B cell (primary cell): ENCODE measurements around the gene DHX9. TPM values are rescaled to one million over a fixed set of nuclear protein-coding genes. Genes with fewer than 3 reads are reported as not detected.

Experiments
- ATAC-seq: fragments of 200-7000 bp; cut with Tn5 transposase; one replicate; pipeline ENCODE4 v1.10.0; 2021; ENCODE audit warnings: low read depth, mild to moderate bottlenecking, moderate number of reproducible peaks, moderate library complexity
- CTCF ChIA-PET: fragments of 350-600 bp; sonication (Branson Sonifier 250); formaldehyde crosslinking; loops from one replicate; lab custom pipeline; 2021; ENCODE audit warnings: antibody characterized with exemption, inconsistent platforms; lab: Charles Lee
- POLR2A ChIA-PET: fragments of 350-600 bp; sonication (Branson Sonifier 250); formaldehyde crosslinking; loops from one replicate; lab custom pipeline; 2021; ENCODE audit warnings: antibody characterized with exemption; lab: Charles Lee
- DNase-seq: peaks from one replicate; pipeline ENCODE4 v3.0.0; 2013
- H2AFZ ChIP-seq: 2 replicates; pipeline ENCODE4 v1.6.1; 2012; ENCODE audit warnings: mild to moderate bottlenecking, low read depth, low read length; ENCODE audit not compliant: insufficient read depth, poor library complexity, severe bottlenecking
- H3K27ac ChIP-seq, 2 donors: 1 replicate in 1 of 2; 2 replicates in 1 of 2; pipeline ENCODE4 v1.5.1; 2012 to 2013; ENCODE audit warnings: low read length in 2 of 2, mild to moderate bottlenecking in 2 of 2, moderate library complexity in 1 of 2
- H3K27me3 ChIP-seq, 4 experiments: fragments of 200-600 bp in 1 of 4; sonication (generic) in 1 of 4; replicated peaks in 1 of 4; 1 replicate in 2 of 4; 2 replicates in 2 of 4; pipeline versions ENCODE4 v1.6.1 to v1.7.0; 2013 to 2016; ENCODE audit warnings: low read length in 3 of 4, mild to moderate bottlenecking in 2 of 4, mixed read lengths in 1 of 4, moderate library complexity in 1 of 4; ENCODE audit not compliant: insufficient read depth in 4 of 4, control insufficient read depth in 3 of 4; ENCODE audit errors: control extremely low read depth in 1 of 4
- H3K36me3 ChIP-seq, 2 experiments: replicated peaks in 1 of 2; 1 replicate in 1 of 2; 2 replicates in 1 of 2; pipeline versions ENCODE4 v1.6.1 to v1.7.1; 2013; ENCODE audit warnings: low read length in 1 of 2; ENCODE audit not compliant: insufficient read depth in 2 of 2, control insufficient read depth in 1 of 2; ENCODE audit errors: control extremely low read depth in 1 of 2, extremely low read depth in 1 of 2
- H3K4me1 ChIP-seq, 2 donors: fragments of 200-600 bp in 1 of 2; sonication (generic) in 1 of 2; 1 replicate in 1 of 2; 2 replicates in 1 of 2; pipeline versions ENCODE4 v1.5.1 to v1.6.1; 2013 to 2017; ENCODE audit warnings: low read length in 2 of 2; ENCODE audit not compliant: control insufficient read depth in 2 of 2, insufficient read depth in 2 of 2
- H3K4me2 ChIP-seq: replicated peaks from 2 replicates; pipeline ENCODE3; 2012; ENCODE audit warnings: mild to moderate bottlenecking, low read depth, low read length; ENCODE audit not compliant: poor library complexity, severe bottlenecking
- H3K4me3 ChIP-seq, 5 experiments: fragments of 200-600 bp in 1 of 5; sonication (generic) in 1 of 5; 1 replicate in 3 of 5; 2 replicates in 2 of 5; pipeline versions ENCODE4 v1.5.1 to v1.7.0; 2011 to 2016; ENCODE audit warnings: low read length in 4 of 5, mild to moderate bottlenecking in 4 of 5, low read depth in 2 of 5, control low read depth in 1 of 5, moderate library complexity in 1 of 5; ENCODE audit not compliant: insufficient read depth in 1 of 5; ENCODE audit errors: control extremely low read depth in 1 of 5, extremely low read depth in 1 of 5
- H3K79me2 ChIP-seq: fragments of 200-600 bp; sonication (generic); one replicate; pipeline ENCODE4 v1.6.0; 2016; ENCODE audit warnings: low read length; ENCODE audit not compliant: control insufficient read depth, insufficient read depth
- H3K9ac ChIP-seq: fragments of 200-600 bp; sonication (generic); 2 replicates; pipeline ENCODE4 v1.6.1; 2017; ENCODE audit warnings: mild to moderate bottlenecking, low read length, moderate library complexity
- H3K9me3 ChIP-seq, 3 donors: one replicate each; pipeline versions ENCODE4 v1.6.1 to v1.7.1; 2013; ENCODE audit warnings: low read length in 2 of 3; ENCODE audit not compliant: control insufficient read depth in 2 of 3, insufficient read depth in 1 of 3; ENCODE audit errors: control extremely low read depth in 1 of 3
- H4K20me1 ChIP-seq: 2 replicates; pipeline ENCODE4 v1.6.0; 2012; ENCODE audit warnings: mild to moderate bottlenecking, low read length; ENCODE audit not compliant: insufficient read depth, control insufficient read depth, poor library complexity, severe bottlenecking
- H3K27ac Mint-ChIP-seq: one replicate; pipeline ENCODE4 v1.8.0; 2021; ENCODE audit warnings: mixed read lengths
- H3K27me3 Mint-ChIP-seq: one replicate; pipeline ENCODE4 v1.8.0; 2021; ENCODE audit warnings: mixed read lengths
- H3K4me1 Mint-ChIP-seq: one replicate; pipeline ENCODE4 v1.8.0; 2021; ENCODE audit warnings: mixed read lengths
- H3K4me3 Mint-ChIP-seq: one replicate; pipeline ENCODE4 v1.8.0; 2021; ENCODE audit warnings: mixed read lengths
- H3K9me3 Mint-ChIP-seq: one replicate; pipeline ENCODE4 v1.8.0; 2022; ENCODE audit warnings: mixed read lengths; ENCODE audit not compliant: insufficient read depth
- CTCF ChIP-seq: fragments of 200-600 bp; IDR thresholded peaks from one replicate; pipeline ENCODE4 v1.8.0; 2022; ENCODE audit warnings: antibody characterized with exemption, mild to moderate bottlenecking
- EZH2 ChIP-seq: IDR thresholded peaks from 2 replicates; pipeline ENCODE4 v1.6.1; 2012; ENCODE audit warnings: borderline replicate concordance, low read depth, mild to moderate bottlenecking, moderate library complexity, low read length; ENCODE audit not compliant: insufficient read depth, poor library complexity, severe bottlenecking
- WGBS: methylation state at CpG from one replicate; pipeline ENCODE4 v1.1.5; 2013; ENCODE audit warnings: missing lambda C conversion rate; ENCODE audit not compliant: insufficient coverage; 5-methylcytosine and 5-hydroxymethylcytosine counted together
- intact Hi-C: fragments of 100-400 bp; cut with micrococcal nuclease; formaldehyde crosslinking; loops from one replicate; pipeline ENCODE4 v1.10.0; 2022
- polyA plus RNA-seq: library from polyadenylated mRNA; depleted of rRNA; stranded (reverse); fragments of >200 nt; gene quantifications from 2 replicates; pipeline ENCODE4 v1.2.3, GENCODE V29; 2012
- total RNA-seq, 2 donors: library from RNA; stranded (reverse); fragments of 120-200 nt in 1 of 2; gene quantifications; 1 replicate in 1 of 2; 2 replicates in 1 of 2; pipeline versions ENCODE4 v1.2.3 to v1.2.4, GENCODE V29; 2013 to 2022

DHX9 gene
- total and polyA plus RNA-seq, 2 donors (not counting 1 experiment from before 2014, with no cell fraction given): 70.6 to 213 TPM

GRCh38 chr1:182794676-182795201 lies 44.4 kb upstream of the DHX9 start:
- Histone ChIP-seq H3K4me3 (peak overlapping the region in 1 of 5 experiments; percentile 5), H3K79me2 (no peaks in the 10 kb centered on the region), H3K4me1 (peaks cover 5 to 13% of the 10 kb centered on the region in 2 donors), H3K36me3 (no peaks in the 10 kb centered on the region), H3K9me3 (no peaks in the 10 kb centered on the region), H3K4me2 (no peak overlapping the region), H3K27me3 (peaks cover 0 to 6% (median 0%) of the 10 kb centered on the region in 4 experiments), H3K27ac (no peak overlapping the region), H2AFZ (no peak overlapping the region), H3K9ac (no peak overlapping the region), H4K20me1 (no peaks in the 10 kb centered on the region)
- DNase-seq: no peak
- H3K27ac Mint-ChIP-seq: no peak overlapping the region
- TF ChIP-seq EZH2 (no peak), CTCF (no peak)
- POLR2A ChIA-PET: interaction anchor here (0.6 kb wide), 1 partner anchor 840 kb away, joined by 4 read pairs; no protein-coding TSS in a partner anchor
- no peak overlapping the region for H3K4me3 Mint-ChIP-seq
- intact Hi-C loops: no loop called here
- peaks cover 17% of the 10 kb centered on the region for H3K4me1 Mint-ChIP-seq
- ATAC-seq: no peak
- CTCF ChIA-PET: interaction anchor here (1.2 to 3.8 kb wide), 2 partner anchors 10 to 12 kb away, joined by 6 to 16 read pairs; no protein-coding TSS in a partner anchor
- H3K27me3 Mint-ChIP-seq: peaks cover 3% of the 10 kb centered on the region
- WGBS: 100% methylated on average over 2 of the region's 3 CpGs
- no peaks in the 10 kb centered on the region for H3K9me3 Mint-ChIP-seq

DNA sequence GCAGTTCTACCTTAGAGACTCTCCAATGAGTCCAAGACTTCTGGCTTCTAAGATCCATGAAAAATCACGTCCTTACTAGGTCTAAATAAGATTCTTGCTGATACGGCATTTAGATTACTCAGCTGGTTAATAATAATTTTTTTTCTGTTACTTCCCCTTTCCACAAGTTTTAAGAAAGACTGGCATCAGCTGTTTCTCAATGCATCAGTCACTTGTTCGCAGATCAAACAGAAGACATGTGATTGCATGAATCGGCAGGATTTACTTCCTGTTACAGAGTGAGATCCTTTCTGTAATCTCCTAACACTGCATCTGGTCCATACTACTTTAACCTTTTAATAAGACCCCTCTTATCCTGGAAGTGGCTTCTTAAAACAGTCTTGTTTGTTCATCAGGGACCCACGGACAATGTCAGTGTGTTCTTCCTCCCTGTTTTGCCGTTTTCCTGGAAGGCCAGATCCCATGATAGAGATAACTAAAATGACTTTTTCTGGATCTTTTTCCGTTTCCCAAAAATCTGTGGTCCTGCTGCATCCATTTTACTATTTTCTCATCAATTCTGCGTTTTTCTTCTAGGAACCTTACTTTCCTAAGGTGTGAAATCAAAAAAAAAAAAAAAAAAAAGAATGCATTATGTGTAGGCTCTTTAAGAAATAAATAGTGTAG lies 43.5 kb upstream of the DHX9 start:
- no peaks in the 10 kb centered on the region for H3K79me2 ChIP-seq
- DNase-seq (peak; percentile 47), ATAC-seq (peak; percentile 28)
- intact Hi-C loops: no loop called here
- ChIA-PET POLR2A (interaction anchor here (0.6 kb wide), 1 partner anchor 839 kb away, joined by 4 read pairs; no protein-coding TSS in a partner anchor), CTCF (interaction anchor here (0.9 to 3.8 kb wide), 2 partner anchors 13 to 201 kb away, joined by 3 to 16 read pairs; no protein-coding TSS in a partner anchor)
- WGBS: 13% methylated on average over 4 of the region's 8 CpGs
- no peaks in the 10 kb centered on the region for H3K9me3 ChIP-seq
- no peak overlapping the region for H3K4me3 Mint-ChIP-seq
- peaks cover 3% of the 10 kb centered on the region for H3K27me3 Mint-ChIP-seq
- H4K20me1 ChIP-seq: no peaks in the 10 kb centered on the region
- H3K4me2 ChIP-seq: no peak overlapping the region
- peak overlapping the region in 1 of 5 experiments; percentile 15 for H3K4me3 ChIP-seq
- H3K4me1 ChIP-seq: peaks cover 0 to 8% of the 10 kb centered on the region in 2 donors
- H3K36me3 ChIP-seq: no peaks in the 10 kb centered on the region
- no peak overlapping the region for H3K27ac Mint-ChIP-seq
- no peaks in the 10 kb centered on the region for H3K9me3 Mint-ChIP-seq
- no peak overlapping the region for H2AFZ ChIP-seq
- H3K27ac ChIP-seq: no peak overlapping the region
- TF ChIP-seq EZH2 (no peak), CTCF (no peak)
- H3K9ac ChIP-seq: no peak overlapping the region
- H3K4me1 Mint-ChIP-seq: peaks cover 12% of the 10 kb centered on the region
- peaks cover 0 to 6% (median 0%) of the 10 kb centered on the region in 4 experiments for H3K27me3 ChIP-seq
